HG03135 (cell line): ENCODE results near the gene SLF1.

Experiments used
- ATAC-seq: cut with Tn5 transposase; IDR thresholded peaks from one replicate; pipeline ENCODE4 v1.9.1; 2021; ENCODE audit warnings: mild to moderate bottlenecking, moderate library complexity; ENCODE audit not compliant: unreplicated experiment

The SLF1 gene

GRCh38 chr5:94707359-94707758 lies 88.9 kb downstream of the SLF1 start:
- ATAC-seq: no peak

GRCh38 chr5:94709277-94709676 lies 90.8 kb downstream of the SLF1 start:
- ATAC-seq: no peak

- ATAC-seq: no peak
These were observed 93.3 kb downstream of the SLF1 start for GRCh38 chr5:94711785-94712184.

DNA sequence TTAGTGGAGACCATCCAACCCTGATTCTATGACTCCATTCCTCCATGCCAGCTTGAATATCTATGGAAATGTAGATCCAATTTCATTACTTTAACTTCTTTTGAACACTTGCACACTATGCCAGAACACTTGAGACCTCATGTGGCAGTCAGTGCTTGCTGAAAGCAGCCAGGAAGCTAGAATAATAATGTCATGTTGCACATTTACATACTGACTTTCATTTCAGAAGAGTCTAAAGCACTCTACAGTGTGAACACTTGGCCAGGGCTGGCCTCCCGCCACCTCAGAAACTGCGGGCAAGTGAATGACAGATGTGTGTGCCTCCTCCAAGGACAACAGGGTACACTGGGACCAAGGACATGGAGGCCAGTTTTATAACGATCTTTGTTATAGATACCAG lies 97.3 kb downstream of the SLF1 start:
- ATAC-seq: no peak

DNA sequence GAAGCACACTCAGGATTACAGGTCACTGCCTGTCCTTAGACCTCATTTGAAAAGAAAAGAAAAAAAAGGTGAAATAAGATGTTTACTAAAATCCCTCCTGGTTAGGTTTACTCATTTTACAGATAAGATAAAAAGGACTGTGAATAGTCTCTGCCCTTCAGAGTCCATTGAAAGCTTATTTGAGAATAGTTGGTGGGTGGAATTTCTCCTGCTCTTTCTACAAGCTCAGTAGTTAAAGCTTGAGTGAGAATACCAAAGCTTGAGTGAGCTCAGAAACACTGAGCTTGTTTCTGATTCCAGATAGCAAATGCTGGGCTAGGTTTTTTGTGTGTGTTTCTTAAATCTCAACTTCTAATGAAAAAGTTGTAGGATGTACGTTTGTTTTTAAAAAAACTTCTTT lies 106.7 kb downstream of the SLF1 start:
- no peak for ATAC-seq

DNA sequence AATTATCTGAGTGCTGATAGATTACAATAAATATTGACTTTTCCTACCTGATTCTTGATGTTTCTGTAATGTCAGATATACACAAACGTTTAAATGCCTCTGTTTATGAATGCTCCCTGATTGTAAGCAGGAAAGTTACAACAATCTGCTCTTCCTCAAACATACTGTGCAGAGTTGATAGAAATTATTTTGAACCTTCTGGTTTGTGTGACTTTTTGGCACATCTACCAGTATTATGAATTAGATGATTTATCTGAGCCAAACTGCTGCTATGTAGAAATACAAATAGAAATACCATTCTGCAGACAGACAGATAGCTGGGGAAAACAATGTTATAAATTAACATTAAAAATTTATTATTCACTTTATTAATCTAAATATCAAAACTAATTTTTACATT lies 113.0 kb downstream of the SLF1 start:
- ATAC-seq: no peak

- no peak for ATAC-seq
These were observed 118.0 kb downstream of the SLF1 start for GRCh38 chr5:94736498-94736897.

DNA sequence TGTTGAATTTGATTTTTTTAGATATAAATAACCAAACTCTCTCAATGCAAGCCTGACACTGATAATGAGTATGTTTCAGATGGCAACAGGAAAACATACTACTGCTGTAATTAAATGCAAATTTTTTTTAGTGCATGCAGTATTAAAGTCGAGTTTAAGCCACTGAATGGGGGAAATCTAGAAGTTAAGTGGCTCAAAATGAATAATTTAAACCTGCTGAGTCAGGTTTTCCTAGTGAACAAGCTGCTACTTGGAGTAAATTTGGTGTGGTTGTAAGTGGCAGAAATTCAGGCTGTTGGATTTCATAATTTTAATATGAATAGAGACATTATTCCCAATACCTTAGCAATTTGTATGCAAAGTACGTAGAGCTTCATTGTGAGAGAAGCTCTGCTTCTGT lies 121.8 kb downstream of the SLF1 start:
- no peak for ATAC-seq

DNA sequence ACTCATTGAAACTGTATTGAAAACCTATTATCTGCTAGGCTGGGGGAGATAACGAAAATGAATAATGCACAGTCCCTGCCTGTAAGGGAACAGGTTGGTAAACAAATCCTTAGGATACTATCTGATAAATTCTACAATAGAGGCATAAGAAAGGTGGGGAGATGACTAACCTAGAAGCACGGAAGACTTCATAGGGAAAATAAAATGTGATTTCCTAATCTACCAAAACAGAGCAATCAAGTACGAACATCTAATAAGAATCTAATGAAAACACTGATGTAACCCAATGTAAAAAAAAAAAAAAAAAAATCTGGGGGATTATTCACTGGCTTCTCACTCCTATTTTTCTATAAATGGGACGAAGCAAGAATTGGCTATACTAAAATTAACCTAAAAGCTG lies 124.4 kb downstream of the SLF1 start:
- ATAC-seq: no peak

- no peak for ATAC-seq
These were observed 126.4 kb downstream of the SLF1 start for GRCh38 chr5:94744906-94745305.

GRCh38 chr5:94745786-94746730 lies 127.6 kb downstream of the SLF1 start:
- peak; percentile 64 for ATAC-seq

- ATAC-seq: peak; percentile 43
These were observed 128.3 kb downstream of the SLF1 start for GRCh38 chr5:94746731-94747124.
